Mammary epithelial cell (primary cell): ENCODE measurements around the gene STARD13.

Source experiments
- EZH2 ChIP-seq: IDR thresholded peaks from 2 replicates; pipeline ENCODE4 v1.6.1; 2012; ENCODE audit warnings: low read length, inconsistent platforms, borderline replicate concordance
- TF ChIP-seq, protein P1 (sequence below), 2 donors: IDR thresholded peaks in 1 of 2; conservative IDR thresholded peaks in 1 of 2; 2 replicates each; pipeline ENCODE4 v1.5.1; 2011 to 2012; ENCODE audit warnings: inconsistent platforms in 2 of 2, low read length in 2 of 2, mild to moderate bottlenecking in 2 of 2, control low read depth in 1 of 2, low read depth in 1 of 2; ENCODE audit not compliant: insufficient read depth in 1 of 2; ENCODE audit errors: extremely low read depth in 1 of 2

DNA sequence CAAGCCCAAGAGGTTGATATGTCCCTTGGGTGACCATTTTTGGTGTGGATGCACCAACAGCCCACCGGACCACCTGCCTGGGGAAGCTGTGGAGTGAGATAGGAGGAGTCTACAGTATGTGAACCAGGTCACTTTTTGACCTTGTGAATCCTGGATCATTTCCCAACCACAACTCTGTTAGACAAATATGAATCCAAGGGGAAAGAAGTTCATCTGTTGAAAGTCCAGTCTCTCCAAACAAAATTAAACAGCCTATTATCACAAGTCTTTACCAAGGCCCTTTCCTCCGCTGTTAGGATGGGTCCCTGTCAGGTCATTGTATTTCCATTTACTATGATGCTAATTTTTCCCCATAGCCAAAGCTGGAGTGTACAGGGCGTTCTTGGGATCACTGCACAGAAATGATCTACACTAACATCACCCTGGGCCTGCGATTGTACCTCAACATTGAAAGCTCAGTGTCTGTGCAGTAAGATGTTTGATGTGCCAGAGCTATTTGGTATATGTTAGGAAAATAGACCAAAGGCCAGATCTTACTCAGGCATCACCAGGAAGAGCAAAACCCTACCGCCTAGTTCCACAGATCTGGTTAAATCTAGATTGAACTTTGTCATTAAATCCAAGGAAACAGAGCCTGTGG is 117.1 kb downstream of the STARD13 start:
- TF ChIP-seq, protein P1, sequence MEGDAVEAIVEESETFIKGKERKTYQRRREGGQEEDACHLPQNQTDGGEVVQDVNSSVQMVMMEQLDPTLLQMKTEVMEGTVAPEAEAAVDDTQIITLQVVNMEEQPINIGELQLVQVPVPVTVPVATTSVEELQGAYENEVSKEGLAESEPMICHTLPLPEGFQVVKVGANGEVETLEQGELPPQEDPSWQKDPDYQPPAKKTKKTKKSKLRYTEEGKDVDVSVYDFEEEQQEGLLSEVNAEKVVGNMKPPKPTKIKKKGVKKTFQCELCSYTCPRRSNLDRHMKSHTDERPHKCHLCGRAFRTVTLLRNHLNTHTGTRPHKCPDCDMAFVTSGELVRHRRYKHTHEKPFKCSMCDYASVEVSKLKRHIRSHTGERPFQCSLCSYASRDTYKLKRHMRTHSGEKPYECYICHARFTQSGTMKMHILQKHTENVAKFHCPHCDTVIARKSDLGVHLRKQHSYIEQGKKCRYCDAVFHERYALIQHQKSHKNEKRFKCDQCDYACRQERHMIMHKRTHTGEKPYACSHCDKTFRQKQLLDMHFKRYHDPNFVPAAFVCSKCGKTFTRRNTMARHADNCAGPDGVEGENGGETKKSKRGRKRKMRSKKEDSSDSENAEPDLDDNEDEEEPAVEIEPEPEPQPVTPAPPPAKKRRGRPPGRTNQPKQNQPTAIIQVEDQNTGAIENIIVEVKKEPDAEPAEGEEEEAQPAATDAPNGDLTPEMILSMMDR (conservative IDR thresholded peaks at IDR 0.05 in 1 of 2, IDR thresholded peaks at IDR 0.05 in 1 of 2; ENCODE audit: extremely low read depth in 1 of 2, insufficient read depth in 1 of 2, low read depth in 1 of 2, low read length in 2 of 2): no peak
- TF ChIP-seq EZH2: no peak
